Measurements from ENCODE around the gene ENOX1. TPM values are rescaled to one million over a fixed set of nuclear protein-coding genes. Genes with fewer than 3 reads are reported as not detected.

Gene ENOX1
- polyA plus RNA-seq, 2 of the 4 experiments (the other 2 are of a cell fraction) = 0.28 to 0.41 TPM

- ChIA-PET POLR2A (no interaction called here), CTCF (no interaction called here)
- FAIRE-seq (no peak), ATAC-seq (no peak), DNase-seq (ENCODE audit: low read depth in 1 of 2, low spot score in 1 of 2) (no peak)
- H3K4me1 ChIP-seq = no peaks in the 10 kb centered on the region
- no peak overlapping the region for H3K4me3 ChIP-seq
- no peak overlapping the region for H3K4me2 ChIP-seq
- H3K9me3 ChIP-seq = no peaks in the 10 kb centered on the region
- TF ChIP-seq ZC3H11A (IDR thresholded peaks at IDR 0.05) (no peak), FOSL2 (IDR thresholded peaks at IDR 0.05) (no peak), FOSL2 (CRISPR knock-in tag; IDR thresholded peaks at IDR 0.05) (no peak), EHMT2 (IDR thresholded peaks at IDR 0.05; ENCODE audit: low read depth) (no peak), JUN (IDR thresholded peaks at IDR 0.05) (no peak), HOXA7 (CRISPR knock-in tag; IDR thresholded peaks at IDR 0.05) (no peak), POLR2AphosphoS2 (conservative IDR thresholded peaks at IDR 0.05; ENCODE audit: low read length) (no peak), RARB (CRISPR knock-in tag; IDR thresholded peaks at IDR 0.05) (no peak), KDM1A (IDR thresholded peaks at IDR 0.05; ENCODE audit: low read depth) (no peak), POLR2A (IDR thresholded peaks at IDR 0.05; ENCODE audit: low read length) (no peak), PHF8 (IDR thresholded peaks at IDR 0.05; ENCODE audit: borderline replicate concordance, low read depth) (no peak), BCL3 (IDR thresholded peaks at IDR 0.05) (no peak), BHLHE40 (IDR thresholded peaks at IDR 0.05; ENCODE audit: low read depth, low read length) (no peak), MYC (IDR thresholded peaks at IDR 0.05; ENCODE audit: borderline replicate concordance, low read length) (no peak), MAFK (IDR thresholded peaks at IDR 0.05; ENCODE audit: partially characterized antibody) (no peak), ZFP36 (IDR thresholded peaks at IDR 0.05; ENCODE audit: borderline replicate concordance, partially characterized antibody) (no peak), CHD2 (IDR thresholded peaks at IDR 0.05; ENCODE audit: low read length, partially characterized antibody) (no peak), RCOR1 (IDR thresholded peaks at IDR 0.05; ENCODE audit: low read depth, low read length) (no peak)
- no peak overlapping the region for H3K27ac ChIP-seq
- WGBS (ENCODE audit: missing lambda C conversion rate) = 62% methylated on average over 5 of the region's 5 CpGs
These were observed 138.0 kb downstream of the ENOX1 start for GRCh38 chr13:43648733-43649132.

- no peaks in the 10 kb centered on the region for H3K9me3 ChIP-seq
- POLR2A ChIA-PET = no interaction called here
- no peak for DNase-seq (ENCODE audit: low read depth in 1 of 2, low spot score in 1 of 2)
- no peak overlapping the region for H3K4me3 ChIP-seq
- no peak overlapping the region for H3K27ac ChIP-seq
- no peak overlapping the region for H3K4me2 ChIP-seq
- ATAC-seq = no peak
- WGBS (ENCODE audit: missing lambda C conversion rate) = 15% methylated on average over 2 of the region's 2 CpGs
- TF ChIP-seq MAZ (IDR thresholded peaks at IDR 0.05; ENCODE audit: borderline replicate concordance, low read depth, low read length) (no peak), RARB (CRISPR knock-in tag; IDR thresholded peaks at IDR 0.05) (no peak), HEYL (CRISPR knock-in tag; IDR thresholded peaks at IDR 0.05) (no peak), GATA3 (IDR thresholded peaks at IDR 0.05; ENCODE audit: borderline replicate concordance) (no peak), PHF8 (IDR thresholded peaks at IDR 0.05; ENCODE audit: borderline replicate concordance, low read depth) (no peak), JUN (IDR thresholded peaks at IDR 0.05) (no peak), POLR2AphosphoS2 (conservative IDR thresholded peaks at IDR 0.05; ENCODE audit: low read length) (no peak), EHF (CRISPR knock-in tag; IDR thresholded peaks at IDR 0.05) (no peak), HOXB5 (CRISPR knock-in tag; IDR thresholded peaks at IDR 0.05) (no peak), POLR2A (IDR thresholded peaks at IDR 0.05; ENCODE audit: low read length) (no peak), RCOR1 (IDR thresholded peaks at IDR 0.05; ENCODE audit: low read depth, low read length) (no peak), SMC3 (IDR thresholded peaks at IDR 0.05) (no peak), FOXS1 (CRISPR knock-in tag; IDR thresholded peaks at IDR 0.05) (no peak), MYC (IDR thresholded peaks at IDR 0.05; ENCODE audit: borderline replicate concordance, low read length) (no peak), ATOH8 (CRISPR knock-in tag; IDR thresholded peaks at IDR 0.05; ENCODE audit: low read depth) (no peak)
- no peak for FAIRE-seq
- CTCF ChIA-PET = no interaction called here
- H3K4me1 ChIP-seq = no peaks in the 10 kb centered on the region
These were observed 139.3 kb downstream of the ENOX1 start for GRCh38 chr13:43647471-43647870.
